ENCODE data around the gene PROX2. TPM values are rescaled to one million over a fixed set of nuclear protein-coding genes. Genes with fewer than 3 reads are reported as not detected.

The PROX2 gene
- total and polyA plus RNA-seq, 2 donors (not counting 3 experiments of a cell fraction or from before 2014, with no cell fraction given): 0.01 TPM; not detected in 1

DNA sequence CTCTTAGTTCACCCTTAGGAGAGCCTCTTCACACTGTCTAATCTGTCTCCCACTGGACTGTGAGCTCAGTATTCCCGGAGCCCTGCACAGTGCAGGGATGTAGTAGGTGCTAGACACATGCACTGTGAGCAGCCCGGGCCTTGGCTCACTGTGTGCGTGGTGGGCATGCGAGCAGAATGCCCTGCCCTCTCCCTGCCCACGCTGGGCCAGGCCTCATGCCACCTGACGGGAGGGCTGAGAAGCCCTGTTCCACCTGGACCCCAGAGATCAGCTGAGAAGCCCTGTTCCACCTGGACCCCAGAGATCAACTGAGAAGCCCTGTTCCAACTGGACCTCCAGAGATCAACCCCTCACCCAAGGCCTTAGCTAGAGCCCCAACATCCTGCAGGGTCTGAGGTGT, 36.2 kb upstream of the PROX2 start:
- peaks cover 7% of the 10 kb centered on the region for H3K4me1 ChIP-seq (ENCODE audit: control insufficient read depth, extremely low read depth, insufficient read depth, low read length)
- DNase-seq (ENCODE audit: low read depth, low spot score): no peak
- BruUV-seq (replicated peaks): no TSS peak
- TF ChIP-seq JUN (IDR thresholded peaks at IDR 0.05; ENCODE audit: borderline replicate concordance, insufficient read depth, insufficient read length, low read depth) (no peak), POLR2AphosphoS5 (IDR thresholded peaks at IDR 0.05; ENCODE audit: insufficient read depth, low read depth, low read length) (no peak), GATA2 (IDR thresholded peaks at IDR 0.05; ENCODE audit: insufficient read depth, insufficient read length, low read depth, low read length) (no peak), FOS (IDR thresholded peaks at IDR 0.05; ENCODE audit: borderline replicate concordance, insufficient read depth, low read length) (no peak), POLR2A (IDR thresholded peaks at IDR 0.05; ENCODE audit: low read depth, low read length) (no peak), EZH2 (IDR thresholded peaks at IDR 0.05; ENCODE audit: borderline replicate concordance, low read depth, low read length, severe bottlenecking) (no peak), MYC (IDR thresholded peaks at IDR 0.05; ENCODE audit: low read depth, low read length) (no peak)
- TF ChIP-seq, protein P1, sequence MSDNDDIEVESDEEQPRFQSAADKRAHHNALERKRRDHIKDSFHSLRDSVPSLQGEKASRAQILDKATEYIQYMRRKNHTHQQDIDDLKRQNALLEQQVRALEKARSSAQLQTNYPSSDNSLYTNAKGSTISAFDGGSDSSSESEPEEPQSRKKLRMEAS (IDR thresholded peaks at IDR 0.05; ENCODE audit: insufficient read depth, insufficient read length): no peak
- TF ChIP-seq, protein P2, sequence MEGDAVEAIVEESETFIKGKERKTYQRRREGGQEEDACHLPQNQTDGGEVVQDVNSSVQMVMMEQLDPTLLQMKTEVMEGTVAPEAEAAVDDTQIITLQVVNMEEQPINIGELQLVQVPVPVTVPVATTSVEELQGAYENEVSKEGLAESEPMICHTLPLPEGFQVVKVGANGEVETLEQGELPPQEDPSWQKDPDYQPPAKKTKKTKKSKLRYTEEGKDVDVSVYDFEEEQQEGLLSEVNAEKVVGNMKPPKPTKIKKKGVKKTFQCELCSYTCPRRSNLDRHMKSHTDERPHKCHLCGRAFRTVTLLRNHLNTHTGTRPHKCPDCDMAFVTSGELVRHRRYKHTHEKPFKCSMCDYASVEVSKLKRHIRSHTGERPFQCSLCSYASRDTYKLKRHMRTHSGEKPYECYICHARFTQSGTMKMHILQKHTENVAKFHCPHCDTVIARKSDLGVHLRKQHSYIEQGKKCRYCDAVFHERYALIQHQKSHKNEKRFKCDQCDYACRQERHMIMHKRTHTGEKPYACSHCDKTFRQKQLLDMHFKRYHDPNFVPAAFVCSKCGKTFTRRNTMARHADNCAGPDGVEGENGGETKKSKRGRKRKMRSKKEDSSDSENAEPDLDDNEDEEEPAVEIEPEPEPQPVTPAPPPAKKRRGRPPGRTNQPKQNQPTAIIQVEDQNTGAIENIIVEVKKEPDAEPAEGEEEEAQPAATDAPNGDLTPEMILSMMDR (IDR thresholded peaks at IDR 0.05; ENCODE audit: extremely low read depth in 1 of 2, insufficient read depth in 1 of 2, low read depth in 1 of 2, low read length in 2 of 2): no peak
- H3K4me2 ChIP-seq (ENCODE audit: insufficient read depth, low read length): no peak overlapping the region
- H3K27me3 ChIP-seq (ENCODE audit: control insufficient read depth in 2 of 2, insufficient read depth in 2 of 2, low read length in 2 of 2): no peaks in the 10 kb centered on the region
- no peaks in the 10 kb centered on the region for H3K9me1 ChIP-seq (replicated peaks; ENCODE audit: control insufficient read depth, extremely low read depth, insufficient read depth, low read length)
- intact Hi-C loops (cut with micrococcal nuclease) (no loop called here), dilution Hi-C loops (cut with MboI; ENCODE audit: extremely low pct_ligation_motif_present, low sequenced_read_pairs) (no loop called here)
- no peaks in the 10 kb centered on the region for H4K20me1 ChIP-seq (replicated peaks; ENCODE audit: control insufficient read depth, extremely low read depth, insufficient read depth, low read length)
- no peak for FAIRE-seq
- H3K9ac ChIP-seq (replicated peaks; ENCODE audit: extremely low read depth, insufficient read depth, low read length): no peak overlapping the region
- CTCF ChIA-PET: interaction anchor here (3.5 kb wide), 1 partner anchor 177 kb away, joined by 29 read pairs; no protein-coding TSS in a partner anchor
- H2AFZ ChIP-seq (ENCODE audit: low read depth, low read length): no peak overlapping the region
- H3K9me3 ChIP-seq (replicated peaks; ENCODE audit: control insufficient read depth, insufficient read depth, low read length): no peaks in the 10 kb centered on the region
- H3K27ac ChIP-seq (ENCODE audit: insufficient read depth, low read depth, low read length): no peak overlapping the region
- POLR2A ChIA-PET: no interaction called here
- no peaks in the 10 kb centered on the region for H3K36me3 ChIP-seq (ENCODE audit: control insufficient read depth in 2 of 2, extremely low read depth in 1 of 2, insufficient read depth in 2 of 2, low read length in 2 of 2)
- H3K4me3 ChIP-seq (replicated peaks in 1 of 3; ENCODE audit: insufficient read depth in 1 of 3, low read depth in 1 of 3, low read length in 3 of 3): no peak overlapping the region
- H3K79me2 ChIP-seq (ENCODE audit: control insufficient read depth, insufficient read depth, low read length): no peaks in the 10 kb centered on the region
